ENCODE measurements around the gene PER1.

The PER1 gene

GRCh38 chr17:8140065-8141029, 11.9 kb downstream of the PER1 start:
- no peak for DNase-seq

- DNase-seq: peak; percentile 99
Observed at GRCh38 chr17:8138672-8139371, 13.4 kb downstream of the PER1 start.

GRCh38 chr17:8138374-8138671, 13.9 kb downstream of the PER1 start:
- DNase-seq: no peak

- DNase-seq: no peak
Observed at GRCh38 chr17:8137645-8138373, 14.4 kb downstream of the PER1 start.

- peak; percentile 36 for DNase-seq
Observed at GRCh38 chr17:8133941-8134340, 18.3 kb downstream of the PER1 start.

GRCh38 chr17:8133399-8133798, 18.8 kb downstream of the PER1 start:
- no peak for DNase-seq

GRCh38 chr17:8131844-8132441, 20.3 kb downstream of the PER1 start:
- DNase-seq: peak; percentile 59

GRCh38 chr17:8128125-8128784, 23.9 kb downstream of the PER1 start:
- no peak for DNase-seq

GRCh38 chr17:8126491-8127066, 25.6 kb downstream of the PER1 start:
- peak; percentile 61 for DNase-seq

GRCh38 chr17:8125947-8126490, 26.2 kb downstream of the PER1 start:
- peak; percentile 50 for DNase-seq

- DNase-seq: peak; percentile 84
Observed at GRCh38 chr17:8125154-8125946, 26.9 kb downstream of the PER1 start.

GRCh38 chr17:8124350-8125153, 27.7 kb downstream of the PER1 start:
- DNase-seq: peak; percentile 45

- peak; percentile 65 for DNase-seq
Observed at GRCh38 chr17:8123695-8124349, 28.4 kb downstream of the PER1 start, which contains the start of gene HES7. TSS of gene HES7 (minus strand) at chr17:8124106. CDS start at chr17:8124084, 22 bp downstream.

GRCh38 chr17:8122924-8123694, 29.1 kb downstream of the PER1 start:
- DNase-seq: peak; percentile 57

GRCh38 chr17:8122422-8122923, 29.7 kb downstream of the PER1 start:
- DNase-seq: peak; percentile 70

GRCh38 chr17:8121681-8122421, 30.4 kb downstream of the PER1 start:
- peak; percentile 84 for DNase-seq

- no peak for DNase-seq
Observed at GRCh38 chr17:8121407-8121680, 30.9 kb downstream of the PER1 start.

Data from EL (cell line).